ENCODE measurements around the gene MACROH2A2.

Gene MACROH2A2

GRCh38 chr10:70145166-70145665, 92.6 kb downstream of the MACROH2A2 start:
- in situ Hi-C loops (cut with HindIII; ENCODE audit: low sequenced_read_pairs) = no loop called here
- DNase-seq (ENCODE audit: low read depth) = no peak
- H3K4me3 ChIP-seq (ENCODE audit: low read depth, low read length) = peak overlapping the region; percentile 60
- TF ChIP-seq CTCF (IDR thresholded peaks at IDR 0.05; ENCODE audit: low read depth, low read length, missing control alignments) = no peak

- no peak for DNase-seq (ENCODE audit: low read depth)
- H3K4me3 ChIP-seq (ENCODE audit: low read depth, low read length) = peak overlapping the region; percentile 60
- in situ Hi-C loops (cut with HindIII; ENCODE audit: low sequenced_read_pairs) = no loop called here
- peak; percentile 35 for TF ChIP-seq CTCF (IDR thresholded peaks at IDR 0.05; ENCODE audit: low read depth, low read length, missing control alignments)
These were observed 93.2 kb downstream of the MACROH2A2 start for GRCh38 chr10:70145666-70146488.

- DNase-seq (ENCODE audit: low read depth) = peak; percentile 97
- peak; percentile 80 for TF ChIP-seq CTCF (IDR thresholded peaks at IDR 0.05; ENCODE audit: low read depth, low read length, missing control alignments)
- H3K4me3 ChIP-seq (ENCODE audit: low read depth, low read length) = peak within 1 kb of the TSS; percentile 60
- in situ Hi-C loops (cut with HindIII; ENCODE audit: low sequenced_read_pairs) = no loop called here
These were observed 94.0 kb downstream of the MACROH2A2 start, which contains the start of gene TYSND1 for GRCh38 chr10:70146489-70147258. Gene TYSND1 (minus strand): TSS chr10:70146700. CDS start chr10:70146586, 114 bp downstream.

GRCh38 chr10:70147259-70147625, 94.6 kb downstream of the MACROH2A2 start:
- DNase-seq (ENCODE audit: low read depth) = no peak
- in situ Hi-C loops (cut with HindIII; ENCODE audit: low sequenced_read_pairs) = no loop called here
- H3K4me3 ChIP-seq (ENCODE audit: low read depth, low read length) = peak overlapping the region; percentile 60

GRCh38 chr10:70148516-70148915, 95.9 kb downstream of the MACROH2A2 start:
- in situ Hi-C loops (cut with HindIII; ENCODE audit: low sequenced_read_pairs) = no loop called here
- no peak for DNase-seq (ENCODE audit: low read depth)
- TF ChIP-seq CTCF (IDR thresholded peaks at IDR 0.05; ENCODE audit: low read depth, low read length, missing control alignments) = no peak
- H3K4me3 ChIP-seq (ENCODE audit: low read depth, low read length) = no peak overlapping the region

More at GRCh38 chr10:70147259-70147625, 94.6 kb downstream of the MACROH2A2 start:
- TF ChIP-seq CTCF (IDR thresholded peaks at IDR 0.05; ENCODE audit: low read depth, low read length, missing control alignments) = no peak

- TF ChIP-seq CTCF (IDR thresholded peaks at IDR 0.05; ENCODE audit: low read depth, low read length, missing control alignments) = no peak
- DNase-seq (ENCODE audit: low read depth) = no peak
- in situ Hi-C loops (cut with HindIII; ENCODE audit: low sequenced_read_pairs) = no loop called here
- no peak overlapping the region for H3K4me3 ChIP-seq (ENCODE audit: low read depth, low read length)
These were observed 102.7 kb downstream of the MACROH2A2 start for GRCh38 chr10:70155255-70155838.

Measured in astrocyte of the cerebellum (primary cell).